Measurements from ENCODE around the gene PCNT. TPM values are rescaled to one million over a fixed set of nuclear protein-coding genes. Genes with fewer than 3 reads are reported as not detected.
A peak's percentile ranks its signal among the peaks of the same experiment; 100 is the strongest.
"Not testable (repeated sequence)": the region's sequence is repeated elsewhere in the genome, so short reads cannot be mapped to it uniquely, and the experiment has no call there.

PCNT gene
- total RNA-seq, 4 donors from 2014 or later, result 200 to 431 (median 290) TPM

GRCh38 chr21:46441331-46441730 is 117.4 kb downstream of the PCNT start:
- Histone ChIP-seq H3K36me3 (peaks cover 21 to 100% of the 10 kb centered on the region in 2 donors), H3K4me1 (no peaks in the 10 kb centered on the region), H3K4me3 (no peak overlapping the region), H3K9me3 (no peaks in the 10 kb centered on the region), H3K27me3 (no peaks in the 10 kb centered on the region), H3K27ac (peak overlapping the region in 1 of 4 donors; percentile 19)
- TF ChIP-seq POLR2A (IDR thresholded peaks at IDR 0.05) (no peak), CTCF (IDR thresholded peaks at IDR 0.05 in 4 of 5, conservative IDR thresholded peaks at IDR 0.05 in 1 of 5) (no peak)
- DNase-seq (no peak), ATAC-seq (no peak)
- in situ Hi-C loops (cut with MboI; ENCODE audit: low sequenced_read_pairs in 4 of 4) (no loop called here), intact Hi-C loops (cut with DNase I; ENCODE audit: low total_unique reads) (no loop called here)

GRCh38 chr21:46441961-46442498 is 118.1 kb downstream of the PCNT start:
- no peak for TF ChIP-seq POLR2A (IDR thresholded peaks at IDR 0.05)
- no peak for TF ChIP-seq CTCF (IDR thresholded peaks at IDR 0.05 in 4 of 5, conservative IDR thresholded peaks at IDR 0.05 in 1 of 5)
- H3K27ac ChIP-seq, result peak overlapping the region in 3 of 4 donors; percentile 39 to 65 (median 61)
- H3K4me1 ChIP-seq, result no peaks in the 10 kb centered on the region
- no peaks in the 10 kb centered on the region for H3K27me3 ChIP-seq
- in situ Hi-C loops (cut with MboI; ENCODE audit: low sequenced_read_pairs in 4 of 4), result no loop called here
- H3K36me3 ChIP-seq, result peaks cover 21 to 98% of the 10 kb centered on the region in 2 donors
- DNase-seq, result no peak
- ATAC-seq, result no peak
- intact Hi-C loops (cut with DNase I; ENCODE audit: low total_unique reads), result no loop called here
- H3K9me3 ChIP-seq, result no peaks in the 10 kb centered on the region
- no peak overlapping the region for H3K4me3 ChIP-seq

- Histone ChIP-seq H3K27ac (peak overlapping the region; percentile 39 to 65 (median 56)), H3K4me3 (no peak overlapping the region), H3K4me1 (no peaks in the 10 kb centered on the region), H3K27me3 (no peaks in the 10 kb centered on the region), H3K9me3 (no peaks in the 10 kb centered on the region), H3K36me3 (peaks cover 20 to 93% of the 10 kb centered on the region in 2 donors)
- in situ Hi-C loops (cut with MboI; ENCODE audit: low sequenced_read_pairs in 4 of 4) (no loop called here), intact Hi-C loops (cut with DNase I; ENCODE audit: low total_unique reads) (no loop called here)
- DNase-seq (peak in 1 of 2 donors; percentile 13), ATAC-seq (no peak)
- no peak for TF ChIP-seq CTCF (IDR thresholded peaks at IDR 0.05 in 4 of 5, conservative IDR thresholded peaks at IDR 0.05 in 1 of 5)
- no peak for TF ChIP-seq POLR2A (IDR thresholded peaks at IDR 0.05)
These were observed 119.0 kb downstream of the PCNT start for GRCh38 chr21:46442938-46443337.

- no peak overlapping the region for H3K4me3 ChIP-seq
- peaks cover 16 to 83% of the 10 kb centered on the region in 2 donors for H3K36me3 ChIP-seq
- in situ Hi-C loops (cut with MboI; ENCODE audit: low sequenced_read_pairs in 4 of 4) (no loop called here), intact Hi-C loops (cut with DNase I; ENCODE audit: low total_unique reads) (no loop called here)
- H3K9me3 ChIP-seq, result no peaks in the 10 kb centered on the region
- TF ChIP-seq CTCF (IDR thresholded peaks at IDR 0.05 in 4 of 5, conservative IDR thresholded peaks at IDR 0.05 in 1 of 5) (no peak), POLR2A (IDR thresholded peaks at IDR 0.05) (no peak)
- peak in 1 of 2 donors; percentile 34 for DNase-seq
- H3K27me3 ChIP-seq, result no peaks in the 10 kb centered on the region
- peak overlapping the region; percentile 39 to 65 (median 56) for H3K27ac ChIP-seq
- H3K4me1 ChIP-seq, result no peaks in the 10 kb centered on the region
- no peak for ATAC-seq
These were observed 120.0 kb downstream of the PCNT start for GRCh38 chr21:46443910-46444309.

- Histone ChIP-seq H3K9me3 (no peaks in the 10 kb centered on the region), H3K36me3 (peaks cover 0 to 41% of the 10 kb centered on the region in 2 donors), H3K27ac (peak overlapping the region in 1 of 4 donors; percentile 26), H3K4me3 (no peak overlapping the region), H3K27me3 (no peaks in the 10 kb centered on the region), H3K4me1 (peaks cover 0 to 5% of the 10 kb centered on the region in 2 donors)
- DNase-seq (no peak), ATAC-seq (no peak)
- intact Hi-C loops (cut with DNase I; ENCODE audit: low total_unique reads), result no loop called here
- TF ChIP-seq POLR2A (IDR thresholded peaks at IDR 0.05) (peak in 1 of 2 donors; percentile 2), CTCF (IDR thresholded peaks at IDR 0.05 in 4 of 5, conservative IDR thresholded peaks at IDR 0.05 in 1 of 5) (no peak)
- in situ Hi-C loops (cut with MboI; ENCODE audit: low sequenced_read_pairs in 4 of 4), result no loop called here
These were observed 124.2 kb downstream of the PCNT start for GRCh38 chr21:46448108-46448507.

- H3K4me3 ChIP-seq; H3K27me3 ChIP-seq; H3K4me1 ChIP-seq; H3K27ac ChIP-seq; in situ Hi-C loops (cut with MboI; ENCODE audit: low sequenced_read_pairs in 4 of 4); H3K9me3 ChIP-seq; intact Hi-C loops (cut with DNase I; ENCODE audit: low total_unique reads); DNase-seq; ATAC-seq: not testable (repeated sequence)
- H3K36me3 ChIP-seq, result peaks cover 0 to 34% of the 10 kb centered on the region in 2 donors
These were observed 124.9 kb downstream of the PCNT start for GRCh38 chr21:46448855-46449254.
